Measurements from ENCODE around the gene CHKA. TPM values are rescaled to one million over a fixed set of nuclear protein-coding genes. Genes with fewer than 3 reads are reported as not detected.

Gene CHKA
- total RNA-seq, 1 donor from 2014 or later = 46.7 TPM

- Mint-ChIP-seq H3K27ac (peak overlapping the region; percentile 76), H3K9me3 (peaks cover 5% of the 10 kb centered on the region), H3K4me3 (peak overlapping the region; percentile 53), H3K4me1 (ENCODE audit: unreplicated experiment) (peaks cover 14% of the 10 kb centered on the region), H3K27me3 (no peaks in the 10 kb centered on the region), H3K36me3 (peaks cover 7% of the 10 kb centered on the region)
- no peak for TF ChIP-seq CTCF (conservative IDR thresholded peaks at IDR 0.05)
- DNase-seq (ENCODE audit: extremely low spot score, unreplicated experiment) = no peak
Measured at GRCh38 chr11:68137833-68138232, 16.6 kb upstream of the CHKA start.

GRCh38 chr11:68136866-68137265 lies 15.7 kb upstream of the CHKA start:
- TF ChIP-seq CTCF (conservative IDR thresholded peaks at IDR 0.05) = no peak
- Mint-ChIP-seq H3K27me3 (no peaks in the 10 kb centered on the region), H3K4me1 (ENCODE audit: unreplicated experiment) (peaks cover 14% of the 10 kb centered on the region), H3K36me3 (peaks cover 7% of the 10 kb centered on the region), H3K4me3 (no peak overlapping the region), H3K9me3 (peaks cover 5% of the 10 kb centered on the region), H3K27ac (no peak overlapping the region)
- DNase-seq (ENCODE audit: extremely low spot score, unreplicated experiment) = no peak

- TF ChIP-seq CTCF (conservative IDR thresholded peaks at IDR 0.05) = no peak
- Mint-ChIP-seq H3K27me3 (no peaks in the 10 kb centered on the region), H3K9me3 (peaks cover 5% of the 10 kb centered on the region), H3K4me3 (no peak overlapping the region), H3K27ac (no peak overlapping the region), H3K4me1 (ENCODE audit: unreplicated experiment) (peaks cover 11% of the 10 kb centered on the region), H3K36me3 (peaks cover 7% of the 10 kb centered on the region)
- DNase-seq (ENCODE audit: extremely low spot score, unreplicated experiment) = no peak
Measured at GRCh38 chr11:68135161-68135560, 14.0 kb upstream of the CHKA start.

GRCh38 chr11:68133761-68134160 lies 12.6 kb upstream of the CHKA start:
- Mint-ChIP-seq H3K27me3 (no peaks in the 10 kb centered on the region), H3K4me1 (ENCODE audit: unreplicated experiment) (peaks cover 23% of the 10 kb centered on the region), H3K27ac (no peak overlapping the region), H3K9me3 (peaks cover 11% of the 10 kb centered on the region), H3K4me3 (no peak overlapping the region), H3K36me3 (peaks cover 7% of the 10 kb centered on the region)
- TF ChIP-seq CTCF (conservative IDR thresholded peaks at IDR 0.05) = no peak
- no peak for DNase-seq (ENCODE audit: extremely low spot score, unreplicated experiment)

GRCh38 chr11:68130121-68130520 lies 8.9 kb upstream of the CHKA start:
- no peak for DNase-seq (ENCODE audit: extremely low spot score, unreplicated experiment)
- peaks cover 23% of the 10 kb centered on the region for H3K4me1 Mint-ChIP-seq (ENCODE audit: unreplicated experiment)
- H3K27me3 Mint-ChIP-seq = no peaks in the 10 kb centered on the region
- TF ChIP-seq CTCF (conservative IDR thresholded peaks at IDR 0.05) = no peak
- H3K36me3 Mint-ChIP-seq = peaks cover 6% of the 10 kb centered on the region
- no peak overlapping the region for H3K4me3 Mint-ChIP-seq
- peaks cover 10% of the 10 kb centered on the region for H3K9me3 Mint-ChIP-seq
- peak overlapping the region; percentile 50 for H3K27ac Mint-ChIP-seq

All from type B pancreatic cell (in vitro differentiated cells).